Activated gamma-delta T cell (primary cell): Measurements from ENCODE around the gene ITPR3.

Experiments
- DNase-seq: peaks from one replicate; lab custom pipeline; 2025; lab: John Stamatoyannopoulos, UW

ITPR3 gene

DNA sequence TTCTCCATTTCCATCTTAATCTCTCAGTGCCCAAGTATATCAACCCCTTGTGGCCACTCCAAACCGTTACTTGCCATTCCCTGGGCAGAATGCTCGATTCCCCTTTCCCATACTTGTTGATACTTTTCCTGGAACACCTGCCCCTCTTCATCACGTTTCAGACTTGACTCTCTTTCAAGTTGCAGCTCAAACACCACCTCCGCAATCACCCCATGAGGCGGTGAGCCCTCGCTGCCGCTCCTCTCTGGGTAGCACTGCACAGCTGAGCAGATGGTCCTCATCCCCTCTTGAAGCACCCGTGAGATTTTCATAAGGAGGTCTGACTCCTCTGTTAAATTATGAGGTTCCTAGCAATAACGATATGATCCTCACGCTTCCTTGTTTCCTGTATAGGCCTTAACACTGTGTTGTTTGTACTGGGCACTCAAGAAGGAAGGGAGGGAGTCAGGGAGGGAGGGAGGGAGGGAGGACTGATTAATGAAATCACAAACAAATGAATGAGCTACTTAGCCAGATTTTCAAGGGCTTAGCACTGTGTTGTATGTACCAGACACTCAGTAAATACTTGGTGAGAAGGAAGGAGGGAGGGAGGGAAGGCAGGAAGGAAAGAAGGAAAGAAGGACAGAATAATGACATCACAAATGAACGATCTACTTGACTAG lies 98.3 kb downstream of the ITPR3 start:
- no peak for DNase-seq

DNA sequence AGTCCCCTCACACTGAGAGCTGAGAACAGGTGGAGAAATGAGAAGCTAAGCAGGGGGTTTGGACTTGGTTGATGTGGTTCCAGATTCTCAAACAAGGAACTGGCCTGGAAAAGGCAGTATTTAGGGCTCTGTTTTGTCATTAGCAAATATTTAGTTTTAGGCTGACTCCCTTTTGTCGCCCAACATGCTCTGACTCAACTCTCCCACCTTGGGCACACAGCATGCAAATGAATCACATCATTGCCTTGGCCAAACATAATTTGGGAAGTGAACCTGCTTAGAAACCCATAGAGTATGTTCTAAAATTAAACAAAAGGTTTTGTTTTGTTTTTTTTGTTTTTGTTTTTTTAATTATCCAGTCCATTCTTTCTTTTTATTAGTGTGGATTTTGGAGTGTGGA lies 99.9 kb downstream of the ITPR3 start:
- DNase-seq = no peak

DNA sequence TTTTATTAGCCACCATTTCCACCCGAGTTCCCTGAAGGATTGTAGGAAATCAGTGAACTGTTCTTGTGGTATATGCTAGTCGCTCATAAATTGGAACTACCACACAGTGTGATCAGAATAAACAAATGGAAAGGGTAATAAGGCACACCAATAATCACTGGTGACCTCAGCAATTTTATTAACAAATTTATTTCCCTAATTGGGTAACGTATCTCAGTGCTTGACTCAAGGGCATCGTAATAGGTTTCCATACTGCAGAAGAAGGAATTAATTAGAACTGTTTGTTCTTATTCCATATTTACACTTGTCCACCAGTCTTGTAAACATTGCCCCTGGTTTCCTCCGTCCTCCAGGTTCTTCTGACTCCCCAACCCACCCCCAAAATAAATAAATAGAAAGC lies 100.4 kb downstream of the ITPR3 start:
- DNase-seq = no peak

DNA sequence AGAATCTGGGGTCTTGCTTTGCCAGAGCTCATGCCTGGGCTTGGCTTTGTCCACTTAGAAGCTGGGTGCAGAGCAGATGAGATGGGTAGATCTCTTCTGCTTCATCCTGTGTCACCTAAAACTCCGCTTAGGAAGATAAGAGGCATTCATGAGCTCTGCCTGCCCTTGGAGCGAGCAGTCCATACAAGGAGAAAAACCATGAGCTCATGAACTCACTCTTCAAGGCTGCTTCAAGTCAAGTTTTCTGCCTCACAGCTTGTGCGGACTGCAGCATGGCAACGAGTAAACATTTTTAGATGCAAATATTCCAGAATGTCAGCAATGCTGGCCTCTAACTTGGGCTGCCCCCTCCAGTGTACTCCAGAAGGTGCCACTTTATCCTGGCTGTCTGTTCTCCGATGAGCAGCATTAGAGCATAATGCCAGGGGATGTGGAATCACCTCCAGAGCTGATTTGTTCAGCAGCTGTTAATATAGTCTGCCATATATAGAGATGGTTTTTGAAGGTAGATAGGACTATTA lies 101.0 kb downstream of the ITPR3 start:
- DNase-seq = no peak

DNA sequence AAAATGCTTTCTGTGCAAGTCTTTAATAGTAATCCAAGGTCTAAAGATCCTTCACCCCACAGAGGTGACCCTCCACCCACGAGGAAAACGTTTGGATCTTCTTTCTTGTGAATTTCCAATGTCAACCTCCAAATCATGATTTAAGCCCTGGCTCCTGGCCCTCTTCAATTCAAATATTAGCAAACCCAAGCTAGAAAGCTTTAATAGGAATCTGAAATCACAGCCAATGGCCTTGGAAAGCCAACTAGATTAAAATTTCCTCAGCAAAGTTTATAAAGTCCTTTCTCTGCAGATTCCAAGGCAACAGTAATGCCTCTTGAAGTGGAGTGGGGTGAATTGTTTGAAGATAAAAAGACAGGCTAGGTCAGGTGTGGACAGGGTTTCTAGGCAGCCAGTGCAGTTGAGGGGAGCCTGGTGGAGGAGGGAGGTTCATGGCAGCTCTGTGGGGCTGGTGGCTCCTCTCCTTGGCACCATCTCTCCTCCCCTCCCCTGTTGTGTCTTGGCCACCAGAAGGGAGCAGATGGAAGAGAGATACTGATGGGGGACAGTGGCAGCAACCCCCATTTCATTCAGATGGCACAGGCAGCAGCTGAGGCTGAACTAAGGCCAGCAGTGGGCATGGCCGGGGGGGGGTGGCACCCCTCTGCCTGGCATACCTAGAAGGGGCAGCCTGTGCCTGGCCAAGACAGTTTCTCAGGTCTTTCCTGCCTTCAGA lies 102.4 kb downstream of the ITPR3 start:
- no peak for DNase-seq

DNA sequence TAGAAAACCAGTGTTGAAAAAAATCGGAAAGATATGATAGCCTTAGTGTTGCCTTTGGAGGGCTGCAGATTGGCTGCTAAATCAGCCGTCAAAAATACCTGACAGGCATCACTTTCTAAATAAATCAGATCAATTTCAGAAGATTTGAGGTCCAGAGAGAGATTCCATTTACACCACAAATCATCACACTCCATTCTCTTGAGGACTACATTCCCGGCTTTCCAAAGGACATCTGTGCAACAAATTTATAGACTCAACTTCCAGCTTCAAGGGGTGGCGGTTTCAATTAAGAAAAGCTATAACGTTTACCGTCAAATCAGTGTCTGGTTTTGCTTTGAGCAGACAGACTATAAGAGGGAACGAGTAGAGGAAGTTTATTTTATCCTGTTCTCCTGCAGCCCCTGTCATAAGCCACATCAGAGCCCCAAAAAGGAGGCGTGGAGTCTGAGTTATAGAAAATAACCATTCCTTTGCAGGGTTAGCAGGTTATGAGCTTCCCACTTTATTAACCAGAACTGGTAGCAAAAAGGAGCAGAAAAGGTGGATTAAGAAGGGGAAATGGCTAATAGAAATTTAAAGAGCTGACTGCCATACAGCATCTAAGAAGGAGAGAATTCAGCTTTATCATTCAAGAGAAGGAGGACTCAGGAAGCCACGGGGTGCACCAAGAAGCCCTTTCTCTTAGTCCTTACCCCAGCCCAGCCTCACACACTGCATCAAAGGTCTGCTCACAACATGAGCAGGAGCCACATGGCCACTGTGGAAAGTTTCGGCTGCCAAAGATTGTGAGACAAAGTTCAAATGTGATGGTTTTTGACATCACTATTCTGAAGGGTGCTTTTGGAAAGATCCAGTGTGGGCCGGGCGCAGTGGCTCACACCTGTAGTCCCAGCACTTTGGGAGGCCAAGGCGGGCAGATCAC lies 103.2 kb downstream of the ITPR3 start:
- no peak for DNase-seq

DNA sequence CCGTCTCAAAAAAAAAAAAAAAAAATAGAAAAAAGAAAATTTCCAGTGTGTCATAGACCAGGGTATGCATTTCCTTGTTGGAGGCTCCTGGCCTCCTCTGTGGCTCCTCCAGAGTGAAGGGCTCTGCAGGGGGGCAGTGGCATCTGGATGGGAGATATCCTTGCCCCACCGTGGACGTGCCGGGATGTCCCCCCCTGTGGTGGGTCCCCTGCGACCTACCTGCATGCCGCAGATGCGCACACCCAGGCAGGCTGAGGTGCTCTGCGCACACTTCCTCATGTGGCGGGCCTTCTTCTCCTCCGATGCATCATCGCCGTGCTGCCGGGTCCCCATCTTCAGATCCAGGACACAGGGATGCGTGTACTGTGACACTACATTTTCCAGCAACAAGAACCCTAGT lies 104.1 kb downstream of the ITPR3 start:
- DNase-seq = no peak

DNA sequence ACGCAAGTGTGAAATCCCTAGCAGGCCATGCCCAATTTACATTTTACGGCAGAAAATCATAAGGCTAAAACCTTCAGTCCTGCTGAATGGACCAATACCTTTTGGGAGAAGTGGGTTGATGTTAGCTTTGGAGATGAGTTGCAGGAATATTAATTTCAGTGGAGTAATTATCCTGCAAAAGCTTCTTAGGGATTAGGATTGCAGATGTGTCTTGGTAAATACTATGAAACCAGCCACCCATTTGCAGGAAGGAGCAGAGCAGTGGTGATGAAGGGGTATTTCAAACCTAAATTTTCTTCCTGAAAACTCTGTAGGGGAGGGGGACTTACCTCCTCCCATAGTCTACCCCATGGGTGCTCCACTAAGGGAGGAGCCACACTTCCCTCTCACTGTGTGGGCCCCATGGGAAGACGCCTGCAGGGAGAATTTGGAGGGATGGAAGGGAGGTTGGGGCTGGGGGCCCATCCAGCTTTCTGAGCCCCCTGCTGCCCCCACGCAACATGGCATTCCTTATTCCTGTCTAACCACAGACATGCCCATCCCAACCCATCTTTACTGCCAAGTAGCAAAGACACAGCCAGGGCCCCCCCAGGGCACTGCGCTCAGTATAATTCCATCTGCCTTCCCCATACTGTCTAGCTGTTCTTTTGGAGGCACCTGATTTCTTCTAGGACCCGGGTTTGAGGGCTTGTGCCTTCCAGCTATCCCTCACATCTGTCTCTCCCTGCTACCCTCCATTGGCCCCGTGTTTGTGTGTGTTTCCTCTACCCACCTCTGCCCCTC lies 105.0 kb downstream of the ITPR3 start:
- DNase-seq = no peak

DNA sequence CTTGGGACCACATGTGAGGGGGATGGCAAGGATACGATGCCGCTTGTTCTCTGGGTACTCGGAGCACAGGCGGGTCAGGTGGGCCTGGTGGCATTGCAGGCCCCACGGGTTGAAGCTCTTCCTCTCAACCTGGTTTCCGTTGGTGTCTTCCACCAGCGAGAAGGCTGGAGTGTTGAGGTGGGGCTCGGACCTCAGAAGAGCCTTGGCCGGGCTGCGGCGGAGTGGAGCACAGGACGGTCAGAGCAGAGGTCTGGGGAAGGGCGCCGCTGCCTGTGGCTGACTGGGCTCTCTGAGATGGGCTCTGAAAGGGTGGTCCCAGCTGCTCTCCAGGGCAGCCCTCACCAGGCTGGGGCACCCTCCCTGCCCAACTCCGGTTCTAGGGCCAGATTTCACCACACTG lies 105.6 kb downstream of the ITPR3 start:
- DNase-seq = no peak

DNA sequence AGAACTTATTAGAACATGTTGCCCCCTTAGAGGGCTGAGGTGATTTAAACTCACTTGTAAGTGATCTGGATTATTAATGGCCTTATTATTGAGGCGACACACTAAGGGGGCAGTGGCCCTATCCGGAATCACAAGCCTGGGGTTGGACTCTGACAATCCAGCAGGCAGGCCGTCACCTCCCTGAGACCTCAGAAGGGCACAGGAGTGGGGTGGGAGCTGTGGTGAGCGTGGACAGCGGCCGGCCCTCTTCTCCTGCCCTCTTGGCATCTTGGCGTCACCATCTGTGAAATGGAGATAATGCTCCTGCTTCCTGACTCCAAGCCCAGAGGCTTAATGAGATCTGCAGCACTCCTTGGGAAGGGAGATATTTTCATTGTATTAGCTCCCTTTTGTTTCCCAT lies 106.0 kb downstream of the ITPR3 start:
- DNase-seq = no peak

DNA sequence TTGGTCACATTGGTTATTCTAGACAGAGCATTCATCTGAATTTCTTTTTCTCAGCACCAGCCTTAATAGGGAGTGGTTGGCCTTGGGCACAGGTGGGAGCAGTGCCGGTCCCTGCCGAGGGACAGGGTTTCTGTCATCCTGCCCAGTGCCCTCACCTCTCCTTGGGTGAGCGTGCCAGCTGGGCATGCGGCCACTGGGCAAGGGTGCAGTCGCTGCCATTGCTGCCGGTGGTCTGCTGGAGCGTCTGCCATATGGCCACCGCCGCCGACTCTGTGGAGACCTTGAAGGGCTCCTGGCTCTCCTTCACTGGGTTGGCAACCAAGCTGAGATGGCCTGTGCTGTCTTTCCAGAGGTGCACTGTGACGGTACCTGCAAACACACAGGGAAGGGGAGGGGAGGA lies 106.8 kb downstream of the ITPR3 start:
- DNase-seq = no peak

DNA sequence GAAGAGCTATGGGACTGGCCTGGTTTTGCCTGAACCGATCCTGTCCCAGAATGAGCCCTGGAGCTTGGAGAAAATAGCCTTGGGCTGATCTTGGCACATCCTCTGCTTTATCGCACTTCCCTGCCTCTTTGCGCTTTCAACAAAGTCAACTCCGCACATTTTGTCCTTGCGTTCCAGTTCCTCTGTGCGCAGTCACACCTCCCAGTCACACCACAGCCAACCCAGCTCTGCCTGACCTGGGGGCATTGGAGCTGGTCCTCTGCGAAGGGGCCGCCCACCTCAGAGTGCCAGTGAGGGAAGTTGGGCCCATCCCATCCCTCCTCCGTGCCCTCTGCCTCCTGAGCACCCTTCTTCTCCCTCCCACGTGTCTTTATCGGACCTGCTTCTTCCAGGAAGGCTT lies 107.3 kb downstream of the ITPR3 start:
- no peak for DNase-seq

DNA sequence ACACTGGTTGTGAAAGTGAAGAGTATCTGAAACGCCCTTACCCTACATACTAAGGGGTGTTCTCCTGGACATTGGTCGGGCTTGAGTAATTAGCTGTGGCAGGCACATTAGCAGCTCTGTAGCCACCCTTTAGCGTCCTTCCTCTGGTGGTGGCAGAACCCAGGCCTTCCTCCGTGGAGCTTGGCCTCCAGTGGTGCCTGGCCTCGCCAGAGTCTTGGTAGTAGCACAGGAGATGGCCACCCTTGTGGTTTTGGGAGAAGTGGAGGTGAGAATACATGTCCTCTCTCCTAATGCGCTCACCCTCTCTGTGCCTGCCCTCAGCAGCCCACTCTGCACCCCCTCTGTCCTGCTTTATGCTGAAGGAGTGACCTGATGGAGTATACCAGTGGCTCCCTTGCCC lies 107.9 kb downstream of the ITPR3 start:
- DNase-seq = no peak

DNA sequence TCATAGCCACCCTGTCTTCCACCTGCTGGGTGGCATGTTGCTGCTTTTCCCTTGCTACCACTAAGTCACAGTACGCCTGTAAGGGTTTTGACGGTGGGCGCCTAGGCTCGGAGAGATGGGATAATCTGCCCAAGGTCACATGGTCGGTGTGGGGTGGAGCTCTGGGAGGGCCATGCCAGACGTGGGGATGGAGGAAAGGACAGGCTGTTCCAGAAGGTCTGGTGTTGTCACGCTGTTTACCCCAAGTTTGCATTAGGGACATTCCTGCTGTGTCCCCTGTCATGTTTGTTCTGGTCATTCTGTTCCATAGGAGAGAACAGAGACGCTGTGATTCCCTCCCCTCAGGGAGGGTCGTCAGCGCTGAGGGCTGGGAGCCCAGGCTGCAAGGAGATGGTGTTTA lies 109.5 kb downstream of the ITPR3 start:
- DNase-seq = no peak

DNA sequence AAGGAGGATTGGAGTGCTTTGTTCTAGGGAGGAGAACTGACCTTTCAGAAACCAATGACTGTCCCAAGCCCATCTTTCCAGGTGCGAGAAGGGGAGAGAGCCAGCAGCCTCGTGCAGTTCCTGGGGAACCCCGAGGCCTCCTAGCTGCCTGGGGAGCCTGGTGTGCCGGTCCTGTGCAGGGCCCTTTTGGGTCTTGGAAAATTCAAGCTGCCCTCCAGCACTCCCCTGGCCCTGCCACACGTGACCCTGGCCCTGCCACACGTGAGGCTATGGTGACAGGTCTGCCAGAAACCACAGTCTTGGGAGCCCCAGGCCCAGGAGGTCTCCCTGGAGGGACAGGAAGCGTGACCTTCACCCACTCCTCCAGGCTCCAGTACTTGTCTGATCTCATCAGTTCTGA lies 109.9 kb downstream of the ITPR3 start:
- no peak for DNase-seq

DNA sequence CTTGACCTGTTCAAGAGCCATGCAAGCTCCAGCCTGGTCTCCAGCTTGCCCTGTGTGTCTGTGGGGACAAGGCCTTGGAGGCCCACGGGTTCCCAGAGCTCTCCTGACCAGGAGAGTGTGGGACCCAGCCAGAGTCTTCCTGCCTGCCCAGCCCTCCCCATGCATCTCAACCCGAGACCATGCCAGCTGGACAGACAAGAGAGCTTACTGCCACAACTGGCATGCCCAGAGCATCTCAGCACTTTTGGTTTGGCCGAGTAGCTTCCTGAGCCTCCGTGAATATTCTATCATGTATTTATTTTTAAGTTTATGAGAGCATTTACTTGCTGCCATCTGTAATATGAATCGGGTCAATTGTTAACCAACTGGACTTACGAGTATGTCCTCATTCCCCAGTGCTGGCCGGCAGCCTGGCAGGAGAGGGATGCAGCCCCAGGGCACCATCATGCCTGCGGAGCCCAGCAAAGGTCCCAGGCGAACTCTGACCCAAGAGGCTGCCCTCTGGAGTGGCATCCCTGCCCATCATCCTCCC lies 110.7 kb downstream of the ITPR3 start:
- no peak for DNase-seq

DNA sequence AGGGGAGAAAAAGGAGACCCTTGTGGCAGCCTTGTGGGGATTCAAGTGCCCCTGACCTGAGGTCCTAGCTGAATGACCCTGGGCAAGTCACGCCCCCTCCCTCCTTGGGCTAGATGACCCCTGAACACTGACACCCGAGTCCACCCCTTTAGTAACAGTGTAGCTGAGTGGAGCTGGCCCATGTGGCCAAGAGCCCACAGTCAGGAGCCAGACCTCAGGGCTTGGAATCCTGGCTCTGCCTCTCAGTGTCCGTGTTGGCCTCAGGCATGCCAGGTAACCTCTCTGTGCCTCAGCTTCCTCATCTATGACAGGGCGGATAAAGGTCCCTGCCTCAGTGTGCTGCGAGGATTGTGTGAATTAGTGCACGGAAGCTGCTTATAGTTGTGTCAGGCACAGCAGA lies 111.3 kb downstream of the ITPR3 start:
- no peak for DNase-seq

DNA sequence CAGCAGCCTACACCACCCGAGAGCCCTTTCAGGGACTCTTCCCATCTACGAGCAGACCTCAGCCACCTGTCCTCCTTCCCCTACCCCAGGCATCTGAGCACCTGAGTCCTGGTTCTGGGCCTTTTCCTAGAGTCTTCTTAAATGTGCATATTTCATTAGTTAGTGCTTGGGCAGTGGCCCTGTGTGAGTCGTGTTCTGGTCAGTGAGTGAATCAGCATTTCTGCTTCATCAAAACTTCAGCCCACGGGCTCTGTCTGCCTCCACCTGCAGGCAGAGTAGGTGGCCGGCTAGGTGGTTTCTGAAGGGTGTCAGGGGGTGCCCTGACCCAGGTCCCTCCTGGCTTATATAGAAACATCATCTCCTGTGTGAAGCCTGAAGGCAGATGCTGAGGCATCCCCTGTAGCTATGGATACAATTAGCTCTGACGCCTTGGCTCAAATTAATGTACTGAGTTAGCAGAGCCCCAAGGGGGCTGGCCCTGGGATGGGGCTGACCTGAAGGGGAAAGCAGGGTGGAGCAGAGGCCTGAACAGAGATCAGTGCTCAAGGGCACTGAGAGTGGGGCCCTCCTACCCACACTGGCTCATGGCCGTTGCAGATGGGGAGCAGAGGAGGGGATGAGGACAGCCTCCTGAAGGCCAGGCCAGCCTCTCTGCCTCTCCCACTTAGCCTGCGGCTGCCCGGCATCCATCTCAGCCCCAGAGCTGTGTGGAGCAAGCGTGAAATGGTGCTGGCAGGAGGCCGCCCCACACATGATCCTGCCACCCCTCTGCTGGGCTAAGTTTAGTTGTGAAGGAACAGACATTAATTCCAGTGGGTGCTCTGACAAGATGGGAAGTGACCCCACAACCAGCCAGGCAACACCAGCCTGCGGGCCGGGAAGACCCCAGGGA lies 111.9 kb downstream of the ITPR3 start:
- no peak for DNase-seq

DNA sequence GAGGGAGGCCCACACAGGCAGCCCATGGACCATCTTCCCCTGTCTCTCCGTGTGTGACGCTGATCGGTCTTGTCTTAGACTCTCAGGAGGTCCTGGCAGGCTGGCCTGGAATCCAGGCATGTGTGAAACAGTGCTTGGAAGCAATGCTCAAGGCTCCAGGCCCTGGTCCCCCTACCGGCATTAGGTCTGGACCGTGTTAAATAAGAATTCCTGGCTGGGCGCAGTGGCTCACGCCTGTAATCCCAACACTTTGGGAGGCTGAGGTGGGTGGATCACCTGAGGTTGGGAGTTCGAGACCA lies 112.5 kb downstream of the ITPR3 start:
- no peak for DNase-seq

DNA sequence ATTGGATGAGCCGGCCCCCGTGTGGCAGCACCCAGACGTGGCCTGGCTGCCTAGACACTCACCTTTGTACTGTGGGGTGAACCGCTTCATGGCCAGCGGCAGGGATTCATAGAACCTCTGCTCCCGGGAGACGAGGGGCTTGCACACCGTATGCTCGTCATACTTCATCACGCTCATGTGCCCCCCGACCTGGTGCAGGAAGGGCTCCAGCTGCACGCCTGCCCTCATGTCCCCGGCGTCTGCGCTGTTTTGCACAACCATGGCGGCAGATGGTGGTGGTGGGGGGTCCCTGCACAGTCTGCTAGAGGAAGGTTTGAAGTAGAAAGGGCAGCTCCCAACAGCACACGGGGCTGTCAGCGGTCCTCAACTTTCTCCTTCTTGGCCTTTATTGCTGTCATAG lies 114.1 kb downstream of the ITPR3 start:
- no peak for DNase-seq
